Measurements from ENCODE around the gene RAB4A. TPM values are rescaled to one million over a fixed set of nuclear protein-coding genes. Genes with fewer than 3 reads are reported as not detected.

Gene RAB4A
- total and polyA plus RNA-seq, 2 of the 8 experiments (the other 6 are each of a cell fraction or from before 2014, with no cell fraction given), result 13.3 to 68.8 TPM

DNA sequence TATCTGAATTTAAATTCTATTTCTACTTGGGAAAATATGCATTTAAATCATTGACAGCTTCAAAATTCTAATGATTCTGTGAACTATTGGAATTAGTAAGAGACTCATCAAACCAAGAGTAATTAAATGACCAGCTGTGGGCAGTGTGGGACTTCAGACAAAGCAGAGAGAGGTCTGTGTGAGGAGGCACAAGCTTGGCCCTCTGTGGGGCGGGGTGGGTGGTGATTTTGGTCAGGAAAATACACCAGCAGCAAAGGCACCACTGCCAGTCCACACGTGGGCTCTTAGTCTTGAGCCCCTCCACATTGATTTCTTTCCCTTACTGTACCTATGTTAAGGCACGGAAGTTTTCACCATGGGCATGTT lies 39.2 kb upstream of the RAB4A start:
- H3K36me3 ChIP-seq (ENCODE audit: control insufficient read depth in 2 of 4, insufficient read depth in 4 of 4, low read length in 3 of 4), result no peaks in the 10 kb centered on the region
- no peak overlapping the region for H3K14ac ChIP-seq (ENCODE audit: insufficient read length)
- H2AK5ac ChIP-seq (ENCODE audit: low read depth, low read length), result 0 out of 2 replicates have a peak overlapping the region, but pooled peaks have one; percentile 96
- H2BK120ac ChIP-seq (replicated peaks; ENCODE audit: low read depth, low read length), result peak overlapping the region; percentile 14
- POLR2A ChIA-PET (ENCODE audit: partially characterized antibody), result no interaction called here
- no peaks in the 10 kb centered on the region for H3K79me2 ChIP-seq (ENCODE audit: control insufficient read depth in 1 of 2, insufficient read depth in 2 of 2, low read length in 2 of 2)
- H4K91ac ChIP-seq (replicated peaks; ENCODE audit: insufficient read length, low read length), result peak overlapping the region; percentile 45
- no peaks in the 10 kb centered on the region for H4K20me1 ChIP-seq (replicated peaks in 1 of 2; ENCODE audit: control insufficient read depth in 1 of 2, insufficient read depth in 2 of 2, low read length in 2 of 2)
- no peaks in the 10 kb centered on the region for H3K79me1 ChIP-seq (ENCODE audit: low read depth, low read length)
- no peak overlapping the region for H2BK20ac ChIP-seq (ENCODE audit: low read length)
- no peak overlapping the region for H3K56ac ChIP-seq (replicated peaks; ENCODE audit: insufficient read length, low read depth, low read length)
- CTCF ChIA-PET (ENCODE audit: partially characterized antibody), result interaction anchor here (2.2 to 2.3 kb wide), 2 partner anchors 12 to 24 kb away, joined by 7 to 13 read pairs; no protein-coding TSS in a partner anchor
- H4K5ac ChIP-seq (ENCODE audit: insufficient read length, low read depth, low read length), result no peak overlapping the region
- no peaks in the 10 kb centered on the region for H3K23me2 ChIP-seq (ENCODE audit: low read depth, low read length)
- TF ChIP-seq, protein P1, sequence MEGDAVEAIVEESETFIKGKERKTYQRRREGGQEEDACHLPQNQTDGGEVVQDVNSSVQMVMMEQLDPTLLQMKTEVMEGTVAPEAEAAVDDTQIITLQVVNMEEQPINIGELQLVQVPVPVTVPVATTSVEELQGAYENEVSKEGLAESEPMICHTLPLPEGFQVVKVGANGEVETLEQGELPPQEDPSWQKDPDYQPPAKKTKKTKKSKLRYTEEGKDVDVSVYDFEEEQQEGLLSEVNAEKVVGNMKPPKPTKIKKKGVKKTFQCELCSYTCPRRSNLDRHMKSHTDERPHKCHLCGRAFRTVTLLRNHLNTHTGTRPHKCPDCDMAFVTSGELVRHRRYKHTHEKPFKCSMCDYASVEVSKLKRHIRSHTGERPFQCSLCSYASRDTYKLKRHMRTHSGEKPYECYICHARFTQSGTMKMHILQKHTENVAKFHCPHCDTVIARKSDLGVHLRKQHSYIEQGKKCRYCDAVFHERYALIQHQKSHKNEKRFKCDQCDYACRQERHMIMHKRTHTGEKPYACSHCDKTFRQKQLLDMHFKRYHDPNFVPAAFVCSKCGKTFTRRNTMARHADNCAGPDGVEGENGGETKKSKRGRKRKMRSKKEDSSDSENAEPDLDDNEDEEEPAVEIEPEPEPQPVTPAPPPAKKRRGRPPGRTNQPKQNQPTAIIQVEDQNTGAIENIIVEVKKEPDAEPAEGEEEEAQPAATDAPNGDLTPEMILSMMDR (IDR thresholded peaks at IDR 0.05; ENCODE audit: control extremely low read depth in 1 of 3, insufficient read depth in 1 of 3, low read depth in 1 of 3, low read length in 3 of 3), result peak in 1 of 3 experiments; percentile 7; a peak in 1 of 4 replicates
- no peak for TF ChIP-seq CBX8 (IDR thresholded peaks at IDR 0.05; ENCODE audit: borderline replicate concordance, low read depth, low read length)
- peak; percentile 21 to 35; a peak in 3 of 4 replicates for TF ChIP-seq RAD21 (IDR thresholded peaks at IDR 0.05 in 1 of 2, conservative IDR thresholded peaks at IDR 0.05 in 1 of 2; ENCODE audit: low read depth in 2 of 2, low read length in 2 of 2)
- TF ChIP-seq RXRA (IDR thresholded peaks at IDR 0.05; ENCODE audit: insufficient read depth, low read depth, low read length), result no peak
- H2AFZ ChIP-seq (ENCODE audit: low read length), result no peak overlapping the region
- peaks cover 24 to 49% (median 34%) of the 10 kb centered on the region in 4 experiments for H3K4me1 ChIP-seq (replicated peaks in 1 of 4; ENCODE audit: control insufficient read depth in 3 of 4, insufficient read depth in 4 of 4, low read length in 3 of 4)
- WGBS, 2 experiments (ENCODE audit: extremely low coverage in 1 of 2, insufficient coverage in 1 of 2, insufficient read length in 1 of 2, insufficient replicate concordance in 2 of 2, low coverage in 1 of 2, low lambda C conversion rate in 2 of 2, missing lambda C conversion rate in 1 of 2), result 58% methylated on average over 3 of the region's 3 CpGs; no CpG with 5 or more reads in 1 of the 2 experiments
- H3K23ac ChIP-seq (ENCODE audit: insufficient read length), result no peak overlapping the region
- H3K4me2 ChIP-seq (ENCODE audit: insufficient read depth in 1 of 2, low read depth in 2 of 2, low read length in 2 of 2), result no peak overlapping the region
- no peaks in the 10 kb centered on the region for H3K9me3 ChIP-seq (ENCODE audit: insufficient read depth in 2 of 2, low read depth in 1 of 2, low read length in 1 of 2)
- H2BK5ac ChIP-seq (ENCODE audit: low read depth, low read length), result peak overlapping the region; percentile 8; the same call in 1 of the 2 replicates
- peak overlapping the region; percentile 49; the same call in 1 of the 2 replicates for H3K18ac ChIP-seq (ENCODE audit: extremely low read depth, low read length)
- FAIRE-seq (no peak), DNase-seq (ENCODE audit: low read depth in 1 of 2, low spot score in 2 of 2) (peak in 1 of 2 experiments; percentile 44)
- no peak overlapping the region for H3K27ac ChIP-seq (ENCODE audit: low read depth, low read length)
- no peak overlapping the region for H3K4me3 ChIP-seq (ENCODE audit: extremely low read depth in 1 of 4, insufficient read depth in 2 of 4, low read depth in 3 of 4, low read length in 4 of 4)
- no peaks in the 10 kb centered on the region for H3K27me3 ChIP-seq (replicated peaks in 1 of 4; ENCODE audit: control insufficient read depth in 3 of 4, extremely low read depth in 1 of 4, insufficient read depth in 3 of 4, low read length in 3 of 4)
- H4K8ac ChIP-seq (ENCODE audit: extremely low read depth, insufficient read depth, low read length), result no peak overlapping the region
- H2BK12ac ChIP-seq (ENCODE audit: low read depth, low read length), result peak overlapping the region; percentile 97; the same call in 1 of the 2 replicates
- no peak overlapping the region for H2BK15ac ChIP-seq (ENCODE audit: low read length)
- H3K4ac ChIP-seq (replicated peaks; ENCODE audit: insufficient read length, low read depth, low read length), result no peak overlapping the region
- no peak overlapping the region for H3K9ac ChIP-seq (replicated peaks in 1 of 4; ENCODE audit: extremely low read depth in 1 of 4, low read depth in 3 of 4, low read length in 3 of 4)
